ENCODE measurements around the gene TAS2R60. TPM values are rescaled to one million over a fixed set of nuclear protein-coding genes. Genes with fewer than 3 reads are reported as not detected.

TAS2R60 gene
- total RNA-seq, 2 experiments from 2014 or later, result not detected

GRCh38 chr7:143436325-143436946 lies 6.8 kb upstream of the TAS2R60 start:
- CTCF ChIA-PET, result interaction anchor here (0.7 kb wide), 1 partner anchor 56 kb away, joined by 5 read pairs; no protein-coding TSS in a partner anchor
- no peaks in the 10 kb centered on the region for H3K36me3 Mint-ChIP-seq
- no peak overlapping the region for H3K27ac Mint-ChIP-seq
- ATAC-seq, result no peak
- peaks cover 11% of the 10 kb centered on the region for H3K4me1 Mint-ChIP-seq
- DNase-seq, result no peak
- H3K27me3 Mint-ChIP-seq, result peaks cover 7% of the 10 kb centered on the region
- no peak overlapping the region for H3K4me3 Mint-ChIP-seq
- no peaks in the 10 kb centered on the region for H3K9me3 Mint-ChIP-seq (ENCODE audit: low read depth)

GRCh38 chr7:143437578-143437977 lies 5.7 kb upstream of the TAS2R60 start:
- CTCF ChIA-PET, result no interaction called here
- ATAC-seq (no peak), DNase-seq (no peak)
- H3K4me3 Mint-ChIP-seq, result no peak overlapping the region
- peaks cover 5% of the 10 kb centered on the region for H3K27me3 Mint-ChIP-seq
- no peaks in the 10 kb centered on the region for H3K9me3 Mint-ChIP-seq (ENCODE audit: low read depth)
- H3K27ac Mint-ChIP-seq, result no peak overlapping the region
- H3K36me3 Mint-ChIP-seq, result no peaks in the 10 kb centered on the region
- peaks cover 11% of the 10 kb centered on the region for H3K4me1 Mint-ChIP-seq

GRCh38 chr7:143439866-143440265 lies 3.4 kb upstream of the TAS2R60 start:
- CTCF ChIA-PET, result no interaction called here
- no peak overlapping the region for H3K4me3 Mint-ChIP-seq
- H3K27me3 Mint-ChIP-seq, result no peaks in the 10 kb centered on the region
- peaks cover 11% of the 10 kb centered on the region for H3K4me1 Mint-ChIP-seq
- H3K9me3 Mint-ChIP-seq (ENCODE audit: low read depth), result no peaks in the 10 kb centered on the region
- ATAC-seq, result no peak
- no peak for DNase-seq
- H3K27ac Mint-ChIP-seq, result no peak overlapping the region
- H3K36me3 Mint-ChIP-seq, result no peaks in the 10 kb centered on the region

GRCh38 chr7:143444063-143444782 lies 970 bp downstream of the TAS2R60 start:
- Mint-ChIP-seq H3K4me1 (no peaks in the 10 kb centered on the region), H3K9me3 (ENCODE audit: low read depth) (no peaks in the 10 kb centered on the region), H3K27me3 (no peaks in the 10 kb centered on the region), H3K36me3 (no peaks in the 10 kb centered on the region), H3K4me3 (no peak overlapping the region), H3K27ac (no peak overlapping the region)
- CTCF ChIA-PET, result interaction anchor here (1.0 kb wide), 1 partner anchor 28 kb away, joined by 3 read pairs; no protein-coding TSS in a partner anchor
- DNase-seq (no peak), ATAC-seq (no peak)

GRCh38 chr7:143444785-143445184 lies 1.5 kb downstream of the TAS2R60 start:
- CTCF ChIA-PET, result interaction anchor here (1.0 kb wide), 1 partner anchor 29 kb away, joined by 3 read pairs; no protein-coding TSS in a partner anchor
- Mint-ChIP-seq H3K27ac (no peak overlapping the region), H3K27me3 (no peaks in the 10 kb centered on the region), H3K4me1 (no peaks in the 10 kb centered on the region), H3K4me3 (no peak overlapping the region), H3K9me3 (ENCODE audit: low read depth) (no peaks in the 10 kb centered on the region), H3K36me3 (no peaks in the 10 kb centered on the region)
- no peak for ATAC-seq
- no peak for DNase-seq

GRCh38 chr7:143447466-143447865 lies 4.2 kb downstream of the TAS2R60 start:
- peaks cover 2% of the 10 kb centered on the region for H3K27me3 Mint-ChIP-seq
- no peaks in the 10 kb centered on the region for H3K9me3 Mint-ChIP-seq (ENCODE audit: low read depth)
- no peaks in the 10 kb centered on the region for H3K36me3 Mint-ChIP-seq
- no peak for DNase-seq
- CTCF ChIA-PET, result interaction anchor here (1.1 kb wide), 1 partner anchor 30 kb away, joined by 3 read pairs; no protein-coding TSS in a partner anchor
- no peak for ATAC-seq
- no peaks in the 10 kb centered on the region for H3K4me1 Mint-ChIP-seq
- no peak overlapping the region for H3K27ac Mint-ChIP-seq
- H3K4me3 Mint-ChIP-seq, result no peak overlapping the region

- Mint-ChIP-seq H3K27me3 (peaks cover 2% of the 10 kb centered on the region), H3K9me3 (ENCODE audit: low read depth) (no peaks in the 10 kb centered on the region), H3K4me3 (no peak overlapping the region), H3K36me3 (no peaks in the 10 kb centered on the region), H3K27ac (no peak overlapping the region), H3K4me1 (no peaks in the 10 kb centered on the region)
- ATAC-seq (no peak), DNase-seq (no peak)
- CTCF ChIA-PET, result no interaction called here
These were observed 5.2 kb downstream of the TAS2R60 start for GRCh38 chr7:143448429-143448828.

- no peak overlapping the region for H3K4me3 Mint-ChIP-seq
- no peaks in the 10 kb centered on the region for H3K4me1 Mint-ChIP-seq
- H3K9me3 Mint-ChIP-seq (ENCODE audit: low read depth), result no peaks in the 10 kb centered on the region
- H3K27me3 Mint-ChIP-seq, result peaks cover 2% of the 10 kb centered on the region
- DNase-seq (no peak), ATAC-seq (no peak)
- H3K27ac Mint-ChIP-seq, result no peak overlapping the region
- CTCF ChIA-PET, result no interaction called here
- no peaks in the 10 kb centered on the region for H3K36me3 Mint-ChIP-seq
These were observed 6.5 kb downstream of the TAS2R60 start for GRCh38 chr7:143449793-143450192.

GRCh38 chr7:143451122-143451521 lies 7.9 kb downstream of the TAS2R60 start:
- Mint-ChIP-seq H3K9me3 (ENCODE audit: low read depth) (no peaks in the 10 kb centered on the region), H3K4me1 (no peaks in the 10 kb centered on the region), H3K27me3 (peaks cover 2% of the 10 kb centered on the region), H3K27ac (no peak overlapping the region), H3K4me3 (no peak overlapping the region), H3K36me3 (no peaks in the 10 kb centered on the region)
- CTCF ChIA-PET, result no interaction called here
- no peak for ATAC-seq
- DNase-seq, result no peak

- Mint-ChIP-seq H3K4me3 (no peak overlapping the region), H3K4me1 (no peaks in the 10 kb centered on the region), H3K36me3 (no peaks in the 10 kb centered on the region), H3K27me3 (peaks cover 2% of the 10 kb centered on the region), H3K9me3 (ENCODE audit: low read depth) (no peaks in the 10 kb centered on the region), H3K27ac (no peak overlapping the region)
- DNase-seq, result no peak
- no peak for ATAC-seq
- CTCF ChIA-PET, result no interaction called here
These were observed 8.5 kb downstream of the TAS2R60 start for GRCh38 chr7:143451746-143452145.

GRCh38 chr7:143452495-143452894 lies 9.2 kb downstream of the TAS2R60 start:
- CTCF ChIA-PET, result no interaction called here
- Mint-ChIP-seq H3K27ac (no peak overlapping the region), H3K4me3 (no peak overlapping the region), H3K36me3 (no peaks in the 10 kb centered on the region), H3K9me3 (ENCODE audit: low read depth) (no peaks in the 10 kb centered on the region), H3K27me3 (peaks cover 2% of the 10 kb centered on the region), H3K4me1 (no peaks in the 10 kb centered on the region)
- no peak for DNase-seq
- ATAC-seq, result no peak

- H3K9me3 Mint-ChIP-seq (ENCODE audit: low read depth), result no peaks in the 10 kb centered on the region
- CTCF ChIA-PET, result no interaction called here
- H3K4me1 Mint-ChIP-seq, result no peaks in the 10 kb centered on the region
- no peak for DNase-seq
- peaks cover 2% of the 10 kb centered on the region for H3K27me3 Mint-ChIP-seq
- H3K27ac Mint-ChIP-seq, result no peak overlapping the region
- no peaks in the 10 kb centered on the region for H3K36me3 Mint-ChIP-seq
- H3K4me3 Mint-ChIP-seq, result no peak overlapping the region
- ATAC-seq, result no peak
These were observed 10.9 kb downstream of the TAS2R60 start for GRCh38 chr7:143454091-143454680.

- DNase-seq (no peak), ATAC-seq (no peak)
- H3K4me1 Mint-ChIP-seq, result no peaks in the 10 kb centered on the region
- CTCF ChIA-PET, result no interaction called here
- no peak overlapping the region for H3K4me3 Mint-ChIP-seq
- no peaks in the 10 kb centered on the region for H3K36me3 Mint-ChIP-seq
- no peak overlapping the region for H3K27ac Mint-ChIP-seq
- peaks cover 2% of the 10 kb centered on the region for H3K27me3 Mint-ChIP-seq
- H3K9me3 Mint-ChIP-seq (ENCODE audit: low read depth), result no peaks in the 10 kb centered on the region
These were observed 12.2 kb downstream of the TAS2R60 start for GRCh38 chr7:143455491-143455890.

GRCh38 chr7:143455942-143456341 lies 12.7 kb downstream of the TAS2R60 start:
- peaks cover 2% of the 10 kb centered on the region for H3K27me3 Mint-ChIP-seq
- CTCF ChIA-PET, result no interaction called here
- no peaks in the 10 kb centered on the region for H3K4me1 Mint-ChIP-seq
- H3K27ac Mint-ChIP-seq, result no peak overlapping the region
- no peaks in the 10 kb centered on the region for H3K9me3 Mint-ChIP-seq (ENCODE audit: low read depth)
- no peak overlapping the region for H3K4me3 Mint-ChIP-seq
- H3K36me3 Mint-ChIP-seq, result no peaks in the 10 kb centered on the region
- ATAC-seq (no peak), DNase-seq (no peak)

Data from activated CD8-positive, alpha-beta memory T cell treated with anti-CD3 and anti-CD28 coated beads, Interleukin-2, amount 10 ng/mL, durations not matched to agents 7 days and 5 days (primary cell).